GM23338 (cell line): ENCODE measurements around the gene KIFAP3. TPM values are rescaled to one million over a fixed set of nuclear protein-coding genes. Genes with fewer than 3 reads are reported as not detected.

Source experiments
- ATAC-seq: fragments of 200-7000 bp; cut with Tn5 transposase; 3 replicates; pipeline ENCODE4 v1.9.1; 2020
- DNase-seq: peaks from one replicate; pipeline ENCODE4 v3.0.0-alpha.2; 2015; ENCODE audit warnings: low spot score
- H2AFZ ChIP-seq: fragments of 200-600 bp; sonication (generic); 2 replicates; pipeline ENCODE4 v1.8.0; 2016; ENCODE audit warnings: antibody characterized with exemption, mild to moderate bottlenecking, moderate library complexity
- H3F3A ChIP-seq: fragments of 200-600 bp; sonication (generic); replicated peaks from 2 replicates; pipeline ENCODE4 v1.8.0; 2017; ENCODE audit warnings: antibody characterized with exemption, mixed run types, low read depth
- H3K27ac ChIP-seq: fragments of 200-600 bp; sonication (generic); 2 replicates; pipeline ENCODE4 v1.6.1; 2016; ENCODE audit warnings: low read depth
- H3K27me3 ChIP-seq: fragments of 200-600 bp; sonication (generic); 2 replicates; pipeline ENCODE4 v1.8.0; 2016; ENCODE audit warnings: mild to moderate bottlenecking, mixed run types, moderate library complexity; ENCODE audit not compliant: insufficient read depth
- H3K36me3 ChIP-seq: fragments of 200-600 bp; sonication (generic); 2 replicates; pipeline ENCODE4 v1.8.0; 2016; ENCODE audit warnings: mild to moderate bottlenecking; ENCODE audit not compliant: insufficient read depth
- H3K4me1 ChIP-seq: fragments of 200-600 bp; sonication (generic); 2 replicates; pipeline ENCODE4 v1.8.0; 2016; ENCODE audit warnings: mild to moderate bottlenecking, moderate library complexity; ENCODE audit not compliant: insufficient read depth
- H3K4me2 ChIP-seq: fragments of 200-600 bp; sonication (generic); 2 replicates; pipeline ENCODE4 v1.7.1; 2017; ENCODE audit warnings: mixed run types
- H3K4me3 ChIP-seq: fragments of 200-600 bp; sonication (generic); 2 replicates; pipeline ENCODE4 v1.6.1; 2016; ENCODE audit warnings: mixed run types
- H3K79me2 ChIP-seq: fragments of 200-600 bp; sonication (generic); replicated peaks from 2 replicates; pipeline ENCODE4 v1.8.0; 2017; ENCODE audit warnings: mild to moderate bottlenecking; ENCODE audit not compliant: insufficient read depth
- H3K9me2 ChIP-seq: fragments of 200-600 bp; sonication (generic); 2 replicates; pipeline ENCODE4 v1.8.0; 2017; ENCODE audit not compliant: insufficient read depth
- H4K20me1 ChIP-seq: fragments of 200-600 bp; sonication (generic); replicated peaks from 2 replicates; pipeline ENCODE4 v1.8.0; 2017; ENCODE audit warnings: mild to moderate bottlenecking; ENCODE audit not compliant: insufficient read depth
- H3K27ac Mint-ChIP-seq: 2 replicates; pipeline ENCODE4 v1.8.0; 2020; ENCODE audit warnings: inconsistent platforms, mild to moderate bottlenecking, moderate library complexity, mixed read lengths
- H3K27me3 Mint-ChIP-seq: 3 replicates; pipeline ENCODE4 v1.8.0; 2022; ENCODE audit warnings: low read depth, mild to moderate bottlenecking, moderate library complexity, mixed read lengths, inconsistent platforms; ENCODE audit not compliant: insufficient read depth, poor library complexity
- H3K36me3 Mint-ChIP-seq: 3 replicates; pipeline ENCODE4 v1.8.0; 2021; ENCODE audit warnings: low read depth, mild to moderate bottlenecking, inconsistent platforms, moderate library complexity, mixed read lengths
- H3K4me1 Mint-ChIP-seq: 3 replicates; pipeline ENCODE4 v1.8.0; 2020; ENCODE audit warnings: mild to moderate bottlenecking, inconsistent platforms, mixed read lengths
- H3K4me3 Mint-ChIP-seq: 3 replicates; pipeline ENCODE4 v1.8.0; 2021; ENCODE audit warnings: moderate library complexity, mild to moderate bottlenecking, inconsistent platforms, mixed read lengths
- H3K9me3 Mint-ChIP-seq: 3 replicates; pipeline ENCODE4 v1.8.0; 2020; ENCODE audit warnings: moderate library complexity, mild to moderate bottlenecking, inconsistent platforms, mixed read lengths
- CREB1 ChIP-seq: fragments of 250-450 bp; sonication (Bioruptor Pico); IDR thresholded peaks from 2 replicates; pipeline ENCODE4 v1.5.0; 2020; ENCODE audit warnings: low read depth, mild to moderate bottlenecking, moderate library complexity
- EZH2phosphoT487 ChIP-seq: fragments of 200-600 bp; sonication (generic); IDR thresholded peaks from one replicate; pipeline ENCODE4 v1.8.1; 2018; ENCODE audit warnings: antibody characterized with exemption; ENCODE audit not compliant: unreplicated experiment
- JUNB ChIP-seq: IDR thresholded peaks from one replicate; pipeline ENCODE4 v1.6.1; 2016; ENCODE audit warnings: antibody characterized with exemption; ENCODE audit not compliant: unreplicated experiment
- REST ChIP-seq: IDR thresholded peaks from one replicate; pipeline ENCODE4 v1.6.1; 2018; ENCODE audit warnings: antibody characterized with exemption; ENCODE audit not compliant: unreplicated experiment
- ZNF114 ChIP-seq: fragments of 250-450 bp; sonication (Bioruptor Pico); IDR thresholded peaks from 2 replicates; pipeline ENCODE4 v1.5.0; 2020; ENCODE audit warnings: mild to moderate bottlenecking, moderate library complexity
- ZNF331 ChIP-seq: fragments of 250-450 bp; sonication (Bioruptor Pico); IDR thresholded peaks from 2 replicates; pipeline ENCODE4 v1.5.0; 2020; ENCODE audit warnings: low read depth, mild to moderate bottlenecking, moderate library complexity
- polyA plus RNA-seq: library from polyadenylated mRNA; unstranded; fragments of >200 nt; fragmentation: Nextera tagmentation; extraction: Ambion mirVana; gene quantifications from 2 replicates; pipeline ENCODE4 v1.2.1, GENCODE V29; 2016
- total RNA-seq: library from RNA; depleted of rRNA; stranded (reverse); fragments of >200 nt; shearing (Covaris generic); gene quantifications from 2 replicates; pipeline ENCODE4 v1.2.3, GENCODE V29; 2014
- TF ChIP-seq, protein P1 (sequence below): fragments of 250-450 bp; sonication (Bioruptor Pico); IDR thresholded peaks from 2 replicates; pipeline ENCODE4 v1.5.0; 2020; ENCODE audit warnings: mild to moderate bottlenecking, moderate library complexity

KIFAP3 gene
- total and polyA plus RNA-seq, 2 experiments from 2014 or later = 2.7 to 3.1 TPM

DNA sequence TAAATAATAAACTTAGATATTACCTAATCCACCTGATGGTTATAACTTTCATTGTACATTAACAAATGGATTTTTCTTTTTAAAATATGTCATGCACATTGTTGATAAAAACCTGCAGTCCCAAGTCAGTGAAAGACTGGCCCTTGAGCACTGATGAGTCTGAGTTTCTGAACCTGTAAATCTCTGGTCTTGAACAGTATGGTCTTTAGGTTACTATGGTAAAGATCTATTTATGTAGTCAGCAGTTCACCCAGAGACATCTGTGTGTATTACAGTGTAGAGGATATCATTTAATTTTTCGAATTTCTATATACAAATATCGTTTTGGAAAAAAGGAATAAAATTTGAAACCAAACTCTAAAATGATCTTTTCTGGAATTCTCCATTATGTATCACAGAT lies 150.4 kb downstream of the KIFAP3 start (continued):
- no peak for TF ChIP-seq REST
- no peak for TF ChIP-seq ZNF114 (CRISPR knock-in tag)
- no peak for TF ChIP-seq CREB1
- TF ChIP-seq EZH2phosphoT487 = no peak

DNA sequence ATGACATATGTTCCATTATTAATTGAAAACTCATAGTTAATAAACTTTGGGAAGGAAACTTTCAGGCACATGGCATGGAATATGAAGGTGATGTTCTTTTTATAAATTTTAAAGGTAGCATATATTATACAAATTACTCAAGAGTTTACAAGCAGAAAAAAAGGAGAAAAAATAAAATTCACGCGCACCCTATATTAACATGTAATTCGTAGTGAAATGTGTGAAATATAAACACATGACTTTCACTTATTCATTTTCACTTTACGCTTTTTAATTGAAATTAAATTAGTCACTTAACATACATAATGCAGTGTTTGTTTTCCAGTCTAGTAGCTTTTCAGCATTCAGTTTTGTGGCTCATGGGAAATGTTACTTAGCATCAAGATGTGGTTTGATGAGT lies 153.4 kb downstream of the KIFAP3 start:
- no peak for DNase-seq
- no peak for ATAC-seq
- Histone ChIP-seq H3K36me3 (no peaks in the 10 kb centered on the region), H3K79me2 (no peaks in the 10 kb centered on the region), H3K4me1 (no peaks in the 10 kb centered on the region), H2AFZ (no peak overlapping the region), H3K4me3 (no peak overlapping the region), H3K9me2 (0 out of 2 replicates have a peak, but pooled peaks cover 4% of the 10 kb centered on the region), H3K27ac (no peak overlapping the region), H4K20me1 (no peaks in the 10 kb centered on the region), H3K4me2 (no peak overlapping the region), H3K27me3 (no peaks in the 10 kb centered on the region), H3F3A (no peaks in the 10 kb centered on the region)
- Mint-ChIP-seq H3K4me3 (no peak overlapping the region), H3K27me3 (no peaks in the 10 kb centered on the region), H3K27ac (no peak overlapping the region), H3K4me1 (no peaks in the 10 kb centered on the region), H3K36me3 (no peaks in the 10 kb centered on the region), H3K9me3 (no peaks in the 10 kb centered on the region)
- TF ChIP-seq JUNB = no peak
- TF ChIP-seq, protein P1, sequence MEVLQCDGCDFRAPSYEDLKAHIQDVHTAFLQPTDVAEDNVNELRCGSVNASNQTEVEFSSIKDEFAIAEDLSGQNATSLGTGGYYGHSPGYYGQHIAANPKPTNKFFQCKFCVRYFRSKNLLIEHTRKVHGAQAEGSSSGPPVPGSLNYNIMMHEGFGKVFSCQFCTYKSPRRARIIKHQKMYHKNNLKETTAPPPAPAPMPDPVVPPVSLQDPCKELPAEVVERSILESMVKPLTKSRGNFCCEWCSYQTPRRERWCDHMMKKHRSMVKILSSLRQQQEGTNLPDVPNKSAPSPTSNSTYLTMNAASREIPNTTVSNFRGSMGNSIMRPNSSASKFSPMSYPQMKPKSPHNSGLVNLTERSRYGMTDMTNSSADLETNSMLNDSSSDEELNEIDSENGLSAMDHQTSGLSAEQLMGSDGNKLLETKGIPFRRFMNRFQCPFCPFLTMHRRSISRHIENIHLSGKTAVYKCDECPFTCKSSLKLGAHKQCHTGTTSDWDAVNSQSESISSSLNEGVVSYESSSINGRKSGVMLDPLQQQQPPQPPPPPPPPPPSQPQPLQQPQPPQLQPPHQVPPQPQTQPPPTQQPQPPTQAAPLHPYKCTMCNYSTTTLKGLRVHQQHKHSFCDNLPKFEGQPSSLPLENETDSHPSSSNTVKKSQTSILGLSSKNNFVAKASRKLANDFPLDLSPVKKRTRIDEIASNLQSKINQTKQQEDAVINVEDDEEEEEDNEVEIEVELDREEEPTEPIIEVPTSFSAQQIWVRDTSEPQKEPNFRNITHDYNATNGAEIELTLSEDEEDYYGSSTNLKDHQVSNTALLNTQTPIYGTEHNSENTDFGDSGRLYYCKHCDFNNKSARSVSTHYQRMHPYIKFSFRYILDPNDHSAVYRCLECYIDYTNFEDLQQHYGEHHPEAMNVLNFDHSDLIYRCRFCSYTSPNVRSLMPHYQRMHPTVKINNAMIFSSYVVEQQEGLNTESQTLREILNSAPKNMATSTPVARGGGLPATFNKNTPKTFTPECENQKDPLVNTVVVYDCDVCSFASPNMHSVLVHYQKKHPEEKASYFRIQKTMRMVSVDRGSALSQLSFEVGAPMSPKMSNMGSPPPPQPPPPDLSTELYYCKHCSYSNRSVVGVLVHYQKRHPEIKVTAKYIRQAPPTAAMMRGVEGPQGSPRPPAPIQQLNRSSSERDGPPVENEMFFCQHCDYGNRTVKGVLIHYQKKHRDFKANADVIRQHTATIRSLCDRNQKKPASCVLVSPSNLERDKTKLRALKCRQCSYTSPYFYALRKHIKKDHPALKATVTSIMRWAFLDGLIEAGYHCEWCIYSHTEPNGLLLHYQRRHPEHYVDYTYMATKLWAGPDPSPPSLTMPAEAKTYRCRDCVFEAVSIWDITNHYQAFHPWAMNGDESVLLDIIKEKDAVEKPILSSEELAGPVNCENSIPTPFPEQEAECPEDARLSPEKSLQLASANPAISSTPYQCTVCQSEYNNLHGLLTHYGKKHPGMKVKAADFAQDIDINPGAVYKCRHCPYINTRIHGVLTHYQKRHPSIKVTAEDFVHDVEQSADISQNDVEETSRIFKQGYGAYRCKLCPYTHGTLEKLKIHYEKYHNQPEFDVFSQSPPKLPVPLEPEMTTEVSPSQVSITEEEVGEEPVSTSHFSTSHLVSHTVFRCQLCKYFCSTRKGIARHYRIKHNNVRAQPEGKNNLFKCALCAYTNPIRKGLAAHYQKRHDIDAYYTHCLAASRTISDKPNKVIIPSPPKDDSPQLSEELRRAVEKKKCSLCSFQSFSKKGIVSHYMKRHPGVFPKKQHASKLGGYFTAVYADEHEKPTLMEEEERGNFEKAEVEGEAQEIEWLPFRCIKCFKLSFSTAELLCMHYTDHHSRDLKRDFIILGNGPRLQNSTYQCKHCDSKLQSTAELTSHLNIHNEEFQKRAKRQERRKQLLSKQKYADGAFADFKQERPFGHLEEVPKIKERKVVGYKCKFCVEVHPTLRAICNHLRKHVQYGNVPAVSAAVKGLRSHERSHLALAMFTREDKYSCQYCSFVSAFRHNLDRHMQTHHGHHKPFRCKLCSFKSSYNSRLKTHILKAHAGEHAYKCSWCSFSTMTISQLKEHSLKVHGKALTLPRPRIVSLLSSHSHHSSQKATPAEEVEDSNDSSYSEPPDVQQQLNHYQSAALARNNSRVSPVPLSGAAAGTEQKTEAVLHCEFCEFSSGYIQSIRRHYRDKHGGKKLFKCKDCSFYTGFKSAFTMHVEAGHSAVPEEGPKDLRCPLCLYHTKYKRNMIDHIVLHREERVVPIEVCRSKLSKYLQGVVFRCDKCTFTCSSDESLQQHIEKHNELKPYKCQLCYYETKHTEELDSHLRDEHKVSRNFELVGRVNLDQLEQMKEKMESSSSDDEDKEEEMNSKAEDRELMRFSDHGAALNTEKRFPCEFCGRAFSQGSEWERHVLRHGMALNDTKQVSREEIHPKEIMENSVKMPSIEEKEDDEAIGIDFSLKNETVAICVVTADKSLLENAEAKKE (CRISPR knock-in tag) = no peak
- TF ChIP-seq ZNF114 (CRISPR knock-in tag) = no peak
- no peak for TF ChIP-seq ZNF331 (CRISPR knock-in tag)
